Vagina (tissue), 2 donors: ENCODE results near the gene CENPV.
"Not testable (repeated sequence)": the region's sequence is repeated elsewhere in the genome, so short reads cannot be mapped to it uniquely, and the experiment has no call there.

Experiments
- CTCF ChIP-seq, 3 experiments: fragments of 450-650 bp in 2 of 3; fragments of 200-600 bp in 1 of 3; sonication (generic) in 1 of 3; IDR thresholded peaks; one replicate each; pipeline ENCODE4 v1.5.1; 2017 to 2019; ENCODE audit warnings: antibody characterized with exemption in 3 of 3, mild to moderate bottlenecking in 2 of 3, moderate library complexity in 2 of 3
- POLR2A ChIP-seq, 2 donors: fragments of 450-650 bp; IDR thresholded peaks; one replicate each; pipeline ENCODE4 v1.6.1; 2017; ENCODE audit warnings: antibody characterized with exemption in 2 of 2, mild to moderate bottlenecking in 2 of 2, moderate library complexity in 2 of 2
- POLR2AphosphoS5 ChIP-seq, 2 donors: sonication (generic); formaldehyde crosslinking; IDR thresholded peaks; one replicate each; pipeline ENCODE4 v1.9.0; 2017; ENCODE audit warnings: antibody characterized with exemption in 2 of 2, mild to moderate bottlenecking in 2 of 2, low read depth in 1 of 2; ENCODE audit not compliant: insufficient read depth in 1 of 2

GRCh38 chr17:16395887-16396286, 42.6 kb upstream of the CENPV start:
- TF ChIP-seq CTCF (IDR thresholded peaks at IDR 0.05); POLR2AphosphoS5 (IDR thresholded peaks at IDR 0.05; ENCODE audit: insufficient read depth in 1 of 2, low read depth in 1 of 2); POLR2A (IDR thresholded peaks at IDR 0.05): not testable (repeated sequence)
